ENCODE data around the gene TREM1.

TREM1 gene

GRCh38 chr6:41286544-41287346 is at the start of gene TREM1:
Gene TREM1 (minus strand): TSS chr6:41286682. CDS start chr6:41286655, 27 bp downstream.
- DNase-seq (ENCODE audit: low read depth), result no peak

GRCh38 chr6:41335943-41336342 is 49.5 kb upstream of the TREM1 start:
- no peak for DNase-seq (ENCODE audit: low read depth)

- DNase-seq (ENCODE audit: low read depth), result no peak
These were observed 48.8 kb upstream of the TREM1 start, which contains the start of gene NCR2 for GRCh38 chr6:41335296-41335695. Gene NCR2 (plus strand): TSS chr6:41335608. CDS start chr6:41335877, 269 bp downstream.

- DNase-seq (ENCODE audit: low read depth), result no peak
These were observed 48.1 kb upstream of the TREM1 start for GRCh38 chr6:41334482-41335040.

- DNase-seq (ENCODE audit: low read depth), result no peak
These were observed 46.6 kb upstream of the TREM1 start for GRCh38 chr6:41332842-41333736.

GRCh38 chr6:41332241-41332640 is 45.8 kb upstream of the TREM1 start:
- DNase-seq (ENCODE audit: low read depth), result no peak

GRCh38 chr6:41331401-41332150 is 45.1 kb upstream of the TREM1 start:
- no peak for DNase-seq (ENCODE audit: low read depth)

- DNase-seq (ENCODE audit: low read depth), result no peak
These were observed 40.7 kb upstream of the TREM1 start for GRCh38 chr6:41327177-41327576.

GRCh38 chr6:41326092-41326491 is 39.6 kb upstream of the TREM1 start:
- no peak for DNase-seq (ENCODE audit: low read depth)

GRCh38 chr6:41325446-41326066 is 39.1 kb upstream of the TREM1 start:
- DNase-seq (ENCODE audit: low read depth), result no peak

GRCh38 chr6:41321183-41321582 is 34.7 kb upstream of the TREM1 start:
- no peak for DNase-seq (ENCODE audit: low read depth)

GRCh38 chr6:41318654-41319565 is 32.4 kb upstream of the TREM1 start:
- peak; percentile 67 for DNase-seq (ENCODE audit: low read depth)

GRCh38 chr6:41318261-41318653 is 31.8 kb upstream of the TREM1 start:
- DNase-seq (ENCODE audit: low read depth), result no peak

GRCh38 chr6:41315943-41316620 is 29.6 kb upstream of the TREM1 start:
- DNase-seq (ENCODE audit: low read depth), result no peak

- no peak for DNase-seq (ENCODE audit: low read depth)
These were observed 28.7 kb upstream of the TREM1 start for GRCh38 chr6:41315203-41315602.

GRCh38 chr6:41306187-41306854 is 19.8 kb upstream of the TREM1 start:
- no peak for DNase-seq (ENCODE audit: low read depth)

GRCh38 chr6:41302638-41303037 is 16.2 kb upstream of the TREM1 start:
- no peak for DNase-seq (ENCODE audit: low read depth)

- no peak for DNase-seq (ENCODE audit: low read depth)
These were observed 12.5 kb upstream of the TREM1 start for GRCh38 chr6:41298785-41299502.

Measured in stimulated activated CD8-positive, alpha-beta memory T cell treated with anti-CD3 and anti-CD28 coated beads, Interleukin-12 subunit alpha, Interleukin-12 subunit beta, amount 100 ng/mL, for 4 hours (primary cell).